SHP77 (cell line): ENCODE measurements around the gene BCAS3.

Experiments
- DNase-seq, 2 experiments: peaks; one replicate each; lab custom pipeline; 2025; lab: John Stamatoyannopoulos, UW

BCAS3 gene

GRCh38 chr17:61316633-61317032, 639.0 kb downstream of the BCAS3 start:
- DNase-seq: no peak

GRCh38 chr17:61317779-61318178, 640.1 kb downstream of the BCAS3 start:
- no peak for DNase-seq

GRCh38 chr17:61318684-61319098, 641.0 kb downstream of the BCAS3 start:
- no peak for DNase-seq

- DNase-seq: no peak
Observed at GRCh38 chr17:61321344-61321743, 643.7 kb downstream of the BCAS3 start.

- DNase-seq: no peak
Observed at GRCh38 chr17:61322325-61323002, 644.8 kb downstream of the BCAS3 start.

GRCh38 chr17:61323003-61323908, 645.6 kb downstream of the BCAS3 start:
- no peak for DNase-seq

GRCh38 chr17:61323909-61324868, 646.5 kb downstream of the BCAS3 start:
- no peak for DNase-seq

- no peak for DNase-seq
Observed at GRCh38 chr17:61324950-61325349, 647.3 kb downstream of the BCAS3 start.

GRCh38 chr17:61325382-61326073, 647.9 kb downstream of the BCAS3 start:
- DNase-seq: no peak

GRCh38 chr17:61326330-61326729, 648.7 kb downstream of the BCAS3 start:
- DNase-seq: no peak

GRCh38 chr17:61328351-61328750, 650.7 kb downstream of the BCAS3 start:
- DNase-seq: no peak

GRCh38 chr17:61330174-61331150, 652.8 kb downstream of the BCAS3 start:
- no peak for DNase-seq

- no peak for DNase-seq
Observed at GRCh38 chr17:61331178-61331577, 653.5 kb downstream of the BCAS3 start.

GRCh38 chr17:61331886-61332285, 654.2 kb downstream of the BCAS3 start:
- no peak for DNase-seq

- no peak for DNase-seq
Observed at GRCh38 chr17:61333136-61333535, 655.5 kb downstream of the BCAS3 start.

- no peak for DNase-seq
Observed at GRCh38 chr17:61334673-61335072, 657.0 kb downstream of the BCAS3 start.

- no peak for DNase-seq
Observed at GRCh38 chr17:61335105-61335844, 657.6 kb downstream of the BCAS3 start.

- DNase-seq: peak; percentile 76 to 82
Observed at GRCh38 chr17:61335845-61336655, 658.4 kb downstream of the BCAS3 start.

- DNase-seq: no peak
Observed at GRCh38 chr17:61337290-61337689, 659.6 kb downstream of the BCAS3 start.
